Activated CD8-positive, alpha-beta memory T cell treated with anti-CD3 and anti-CD28 coated beads, Interleukin-2, amount 50 U/mL, for 1 hour (primary cell): ENCODE data around the gene RBMS3.
"Not testable (repeated sequence)": the region's sequence is repeated elsewhere in the genome, so short reads cannot be mapped to it uniquely, and the experiment has no call there.

ENCODE experiments used
- DNase-seq: peaks from one replicate; pipeline ENCODE4 v3.0.0-alpha.2; 2020; ENCODE audit errors: extremely low read depth

RBMS3 gene

DNA sequence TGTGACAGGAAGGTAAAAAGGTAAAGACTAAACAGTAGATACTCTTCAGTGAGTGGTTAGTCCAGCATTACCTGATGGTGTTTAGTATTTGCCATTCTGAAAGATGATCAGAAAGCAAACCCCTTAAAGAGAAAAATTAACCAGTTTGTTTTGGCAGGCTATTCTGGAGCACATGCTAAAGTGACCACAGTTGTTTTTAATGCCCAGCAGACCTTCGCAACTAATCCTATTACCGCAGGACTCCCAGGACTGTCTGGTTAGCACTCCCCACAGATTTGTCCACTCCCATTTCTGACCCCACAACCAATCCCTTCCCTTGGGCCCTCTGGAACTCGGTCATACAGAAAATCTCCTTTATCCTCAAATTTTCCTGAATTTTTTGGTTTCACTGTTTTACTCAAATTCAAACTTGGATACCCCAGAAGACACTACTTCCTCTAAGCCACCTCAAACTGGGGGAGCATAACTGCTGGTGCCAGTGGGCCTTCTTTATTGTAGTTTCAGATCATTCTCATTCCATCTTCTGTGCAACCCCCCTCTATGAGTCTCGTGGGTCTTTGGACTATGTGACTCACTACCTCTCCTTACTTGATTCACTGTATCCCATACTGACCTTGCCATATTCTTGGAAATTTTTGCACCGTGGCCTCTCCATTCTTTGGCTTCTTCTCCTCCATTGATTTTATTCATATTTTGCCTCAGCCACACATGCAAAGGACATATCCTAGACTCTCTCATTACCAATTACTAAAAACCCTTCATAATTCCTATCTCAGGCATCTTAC is 104.4 kb downstream of the RBMS3 start:
- DNase-seq: no peak

GRCh38 chr3:29389362-29389761 is 108.5 kb downstream of the RBMS3 start:
- no peak for DNase-seq

DNA sequence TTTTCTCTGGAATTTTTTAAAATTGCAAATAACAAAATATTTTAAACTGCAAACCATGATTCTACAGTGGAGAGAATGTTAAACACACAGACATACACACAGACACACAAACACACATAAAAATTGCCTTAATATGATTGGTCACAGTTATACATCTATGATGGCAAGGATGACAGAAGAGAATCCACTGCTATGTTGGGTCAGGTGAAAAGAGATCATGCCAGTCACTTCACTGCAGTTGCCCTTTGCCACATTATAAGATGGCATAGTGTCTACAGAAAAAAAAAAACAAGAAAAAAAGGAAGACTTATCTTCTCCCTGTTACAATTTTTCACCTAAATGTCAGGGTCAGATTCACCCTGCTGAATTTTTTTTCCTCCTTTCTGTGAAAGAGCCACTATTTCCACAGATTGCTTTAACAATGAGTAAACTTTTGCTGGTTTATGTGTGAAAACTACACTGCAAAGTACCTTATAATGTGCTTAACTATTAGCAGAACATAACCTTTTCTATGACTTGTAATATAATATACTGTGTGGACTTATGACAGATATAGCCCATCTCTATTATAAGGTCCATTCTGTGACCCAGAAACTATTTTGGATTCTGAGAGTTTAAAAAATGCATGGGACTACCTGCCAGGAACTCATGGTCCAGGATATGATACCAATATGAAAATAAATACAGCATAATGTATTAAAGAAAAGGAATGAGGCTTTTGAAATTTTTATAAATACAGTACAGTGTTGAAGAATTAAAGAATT is 111.9 kb downstream of the RBMS3 start:
- no peak for DNase-seq

GRCh38 chr3:29393946-29394345 is 113.1 kb downstream of the RBMS3 start:
- not testable (repeated sequence) for DNase-seq

GRCh38 chr3:29397406-29397805 is 116.5 kb downstream of the RBMS3 start:
- DNase-seq: no peak

- no peak for DNase-seq
Observed at GRCh38 chr3:29398787-29399186, 117.9 kb downstream of the RBMS3 start.

DNA sequence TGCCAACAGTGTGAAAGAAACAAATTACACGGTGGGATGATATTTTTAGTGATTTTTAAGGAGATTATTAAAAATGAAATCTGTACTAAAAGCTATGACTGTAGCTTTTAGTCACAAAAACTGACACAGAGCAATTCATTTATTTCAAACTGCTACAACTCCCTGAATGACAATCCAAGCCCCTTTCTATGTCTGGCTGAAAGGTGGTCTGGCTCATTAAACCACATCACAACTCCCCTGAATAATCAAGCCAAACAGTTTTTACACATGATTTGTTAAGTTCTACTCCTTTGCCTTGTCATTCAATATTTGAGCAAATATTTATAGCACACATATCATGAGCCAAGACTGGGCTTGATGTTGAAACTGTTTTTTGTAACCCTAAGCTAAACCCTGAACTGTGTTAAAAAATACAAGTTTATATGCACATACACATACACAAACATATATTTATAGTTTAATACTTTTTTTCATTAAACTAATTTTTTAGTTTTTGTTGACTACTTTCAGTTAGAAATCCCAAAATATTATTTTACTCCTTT is 125.5 kb downstream of the RBMS3 start:
- DNase-seq: no peak

DNA sequence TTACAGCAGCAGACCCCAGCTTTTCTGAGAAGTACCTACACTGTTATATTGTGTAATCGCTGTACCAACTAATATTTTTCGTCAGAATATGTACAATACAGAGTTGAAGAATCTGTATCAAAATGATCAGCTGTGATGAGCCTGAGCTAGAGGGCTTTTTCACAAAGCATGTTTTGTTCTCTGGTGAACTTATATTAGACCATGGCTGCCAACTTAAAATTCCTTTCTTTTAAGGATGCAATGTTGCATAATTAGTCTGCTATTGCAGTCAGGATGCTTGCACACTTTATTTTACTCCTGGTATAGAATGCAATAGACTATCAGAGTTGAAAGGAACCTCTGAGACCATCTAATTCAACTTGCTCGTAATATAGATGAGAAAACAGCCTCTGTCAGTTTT is 127.8 kb downstream of the RBMS3 start:
- no peak for DNase-seq

- DNase-seq: no peak
Observed at GRCh38 chr3:29409409-29409808, 128.5 kb downstream of the RBMS3 start.

DNA sequence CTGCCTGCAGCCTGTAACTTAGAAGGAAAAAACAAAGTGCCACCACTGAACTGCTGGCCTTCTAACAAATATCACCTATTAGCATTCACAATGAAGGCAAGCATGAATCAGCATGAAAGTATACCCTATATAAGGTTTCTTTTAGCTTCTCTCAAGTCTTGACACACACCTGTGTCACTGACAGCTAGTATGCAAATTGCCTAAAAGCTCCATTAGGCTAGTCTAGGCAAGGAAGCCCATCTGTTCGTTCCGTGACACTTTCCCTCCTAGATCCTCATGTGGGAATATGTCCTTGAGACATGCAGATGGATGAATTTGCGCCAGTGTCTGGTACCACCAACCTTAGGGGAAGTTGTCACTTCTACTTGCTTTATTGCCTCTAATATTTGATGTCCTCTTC is 129.3 kb downstream of the RBMS3 start:
- no peak for DNase-seq

DNA sequence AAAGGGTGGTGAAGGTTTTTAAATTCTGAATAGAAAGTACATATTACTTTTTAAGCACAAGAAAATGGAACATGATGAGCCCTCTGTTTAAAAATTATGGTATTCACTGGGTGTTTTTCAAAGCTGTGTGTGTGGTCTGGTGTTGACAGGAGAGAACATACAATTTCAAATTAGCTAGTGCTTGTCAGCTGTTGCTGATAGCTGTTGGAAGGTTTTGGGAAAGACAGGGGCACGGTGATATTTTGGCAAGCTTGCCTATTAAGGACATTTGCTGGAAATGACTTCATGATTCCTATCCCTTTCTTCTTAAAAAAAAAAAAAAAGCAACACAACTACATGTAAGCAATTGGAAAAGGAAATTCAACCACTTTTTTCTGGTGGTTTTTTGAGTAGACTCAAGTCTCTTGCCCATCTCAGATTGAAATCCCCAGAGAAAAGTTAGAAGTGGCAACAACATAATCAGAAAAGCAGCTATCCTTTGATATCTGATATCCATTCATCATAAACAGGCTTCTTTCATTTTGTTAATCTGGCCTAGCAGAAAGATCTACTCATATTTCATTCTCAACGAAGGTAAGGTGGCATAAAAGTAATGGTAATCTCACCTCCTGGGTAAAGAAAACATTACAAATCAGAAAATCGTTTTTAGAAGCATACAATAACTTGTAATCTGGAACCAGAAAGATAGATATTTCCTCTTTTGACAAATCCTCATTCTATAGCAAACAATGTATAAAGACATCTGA is 130.0 kb downstream of the RBMS3 start:
- DNase-seq: no peak

GRCh38 chr3:29412110-29412509 is 131.2 kb downstream of the RBMS3 start:
- no peak for DNase-seq

GRCh38 chr3:29414468-29415224 is 133.8 kb downstream of the RBMS3 start:
- DNase-seq: no peak

GRCh38 chr3:29415482-29416223 is 134.8 kb downstream of the RBMS3 start:
- DNase-seq: no peak

GRCh38 chr3:29416514-29416913 is 135.6 kb downstream of the RBMS3 start:
- no peak for DNase-seq

DNA sequence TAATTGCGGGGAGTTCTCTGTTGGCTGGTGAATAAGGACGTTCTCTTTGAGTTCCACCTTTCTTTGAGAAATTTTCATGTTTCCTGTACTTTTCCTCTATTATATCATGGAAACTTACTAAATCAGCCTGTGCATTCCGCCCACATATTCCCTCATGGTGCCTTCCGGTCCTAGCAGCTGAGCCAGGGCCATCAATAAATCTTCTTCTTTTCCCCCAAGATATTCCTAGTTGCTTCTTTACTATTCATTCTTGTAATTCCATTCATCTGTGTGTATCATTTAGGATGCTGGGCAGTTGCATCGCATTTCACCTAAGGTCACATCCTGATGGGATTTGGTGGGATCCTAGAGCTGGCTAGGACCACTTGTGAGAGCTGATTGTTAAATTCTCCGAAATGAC is 139.2 kb downstream of the RBMS3 start:
- DNase-seq: no peak

GRCh38 chr3:29426302-29427226 is 145.7 kb downstream of the RBMS3 start:
- no peak for DNase-seq

- no peak for DNase-seq
Observed at GRCh38 chr3:29427266-29428103, 146.6 kb downstream of the RBMS3 start.
